A673 (cell line): Measurements from ENCODE around the gene PPP6R2. TPM values are rescaled to one million over a fixed set of nuclear protein-coding genes. Genes with fewer than 3 reads are reported as not detected.

Experiments used
- BruUV-seq: library from RNA; stranded (reverse); fragments of 400-500 nt; replicated peaks from 2 replicates; lab custom pipeline; 2021; lab: Mats Ljungman, UMichigan
- CTCF ChIA-PET: fragments of 300-600 bp; sonication (Branson Sonifier 250); formaldehyde crosslinking; loops from one replicate; lab custom pipeline; 2022; ENCODE audit warnings: antibody characterized with exemption; lab: Charles Lee
- POLR2A ChIA-PET: fragments of 300-600 bp; sonication (Branson Sonifier 250); formaldehyde crosslinking; loops from one replicate; lab custom pipeline; 2022; ENCODE audit warnings: antibody characterized with exemption; ENCODE audit not compliant: low non-redundant PET; lab: Charles Lee
- DNase-seq: peaks from one replicate; pipeline ENCODE4 v3.0.0-alpha.2; 2015; ENCODE audit warnings: low spot score
- H3K27ac ChIP-seq: fragments of 200-600 bp; sonication (generic); 2 replicates; pipeline ENCODE4 v1.5.1; 2016; ENCODE audit warnings: mixed run types, low read depth, mild to moderate bottlenecking, mixed read lengths, antibody characterized with exemption, low read length; ENCODE audit not compliant: poor library complexity, severe bottlenecking
- H3K27me3 ChIP-seq: fragments of 200-600 bp; sonication (generic); replicated peaks from 2 replicates; pipeline ENCODE4 v1.6.1; 2017; ENCODE audit warnings: mixed run types, low read depth, mild to moderate bottlenecking, mixed read lengths, antibody characterized with exemption, low read length; ENCODE audit not compliant: insufficient read depth, poor library complexity
- H3K36me3 ChIP-seq: fragments of 200-600 bp; sonication (generic); 2 replicates; pipeline ENCODE4 v1.6.1; 2016; ENCODE audit warnings: mixed run types, mild to moderate bottlenecking, mixed read lengths, antibody characterized with exemption, low read length; ENCODE audit not compliant: insufficient read depth, poor library complexity, severe bottlenecking
- H3K4me1 ChIP-seq: fragments of 200-600 bp; sonication (generic); 2 replicates; pipeline ENCODE4 v1.6.1; 2017; ENCODE audit warnings: mixed run types, mild to moderate bottlenecking, mixed read lengths, antibody characterized with exemption, low read length; ENCODE audit not compliant: insufficient read depth, poor library complexity, severe bottlenecking
- H3K4me3 ChIP-seq: fragments of 200-600 bp; sonication (generic); 2 replicates; pipeline ENCODE4 v1.5.1; 2016; ENCODE audit warnings: low read depth, mixed run types, mild to moderate bottlenecking, mixed read lengths, low read length; ENCODE audit not compliant: poor library complexity, severe bottlenecking
- H3K9me3 ChIP-seq: fragments of 200-600 bp; sonication (generic); 2 replicates; pipeline ENCODE4 v1.6.1; 2016; ENCODE audit warnings: mixed run types, low read depth, mild to moderate bottlenecking, mixed read lengths, antibody characterized with exemption, low read length; ENCODE audit not compliant: poor library complexity, severe bottlenecking
- EZH2 ChIP-seq: fragments of 200-600 bp; sonication (generic); IDR thresholded peaks from 2 replicates; pipeline ENCODE4 v1.6.1; 2017; ENCODE audit warnings: borderline replicate concordance, low read depth, mild to moderate bottlenecking, mixed read lengths, antibody characterized with exemption, low read length; ENCODE audit not compliant: poor library complexity, severe bottlenecking
- intact Hi-C: fragments of 100-400 bp; cut with micrococcal nuclease; formaldehyde crosslinking; loops from one replicate; pipeline ENCODE4 v1.10.0; 2022; ENCODE audit not compliant: unreplicated experiment
- total RNA-seq: library from RNA; stranded (reverse); gene quantifications from 2 replicates; pipeline ENCODE4 v1.2.3, GENCODE V29; 2021
- TF ChIP-seq, protein P1 (sequence below): fragments of 300-800, 200-600 bp; sonication (generic); conservative IDR thresholded peaks from 2 replicates; pipeline ENCODE4 v1.5.1; 2017; ENCODE audit warnings: low read depth, mild to moderate bottlenecking, antibody characterized with exemption, low read length, moderate library complexity, mixed read lengths

PPP6R2 gene
- total RNA-seq, 1 experiment from 2014 or later, result 64.6 TPM

DNA sequence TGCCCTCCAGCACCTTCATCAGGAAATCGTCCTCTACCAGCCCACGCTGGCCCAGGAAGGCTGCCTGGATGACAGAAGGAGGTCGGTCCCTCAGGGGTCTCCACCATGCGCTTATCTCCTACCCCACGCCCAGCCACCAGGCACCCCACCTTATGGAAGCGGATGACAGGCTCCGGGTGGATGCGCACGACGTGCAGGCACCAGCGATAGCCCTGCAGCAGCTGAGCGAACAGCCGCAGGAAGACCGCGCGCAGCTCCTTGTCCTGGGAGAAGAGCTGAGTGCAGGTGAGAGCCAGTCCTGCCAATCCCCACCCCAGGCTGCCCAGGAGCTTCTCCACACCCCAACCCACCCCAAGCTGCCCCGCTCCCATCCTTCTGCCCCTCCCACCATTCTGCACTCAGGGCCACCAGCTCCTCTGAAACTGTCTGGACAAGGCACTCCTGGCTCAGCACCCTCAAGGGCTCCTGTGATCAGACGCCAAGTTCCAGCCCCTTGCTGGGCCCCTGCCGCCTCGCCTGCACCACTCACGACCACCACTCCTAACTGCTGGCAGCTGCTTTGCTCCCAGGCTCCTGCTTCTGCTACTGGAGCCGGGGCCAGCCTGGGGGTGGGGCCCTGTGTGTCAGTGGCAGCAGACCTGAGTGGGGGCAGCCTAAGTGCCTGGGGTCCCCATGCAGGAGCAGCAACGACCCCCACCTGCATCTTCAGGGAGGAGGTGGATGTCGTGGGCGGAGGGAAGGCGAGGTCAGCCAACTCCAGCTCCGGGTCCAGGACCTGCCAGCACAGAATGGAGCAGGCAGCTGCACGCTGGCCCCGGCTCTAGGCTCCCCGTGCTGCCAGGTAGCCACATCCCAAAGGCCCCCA lies 122.2 kb downstream of the PPP6R2 start:
- no TSS peak for BruUV-seq
- H3K36me3 ChIP-seq, result peaks cover 56% of the 10 kb centered on the region
- intact Hi-C loops, result no loop called here
- no peak overlapping the region for H3K4me3 ChIP-seq
- no peaks in the 10 kb centered on the region for H3K9me3 ChIP-seq
- POLR2A ChIA-PET, result no interaction called here
- H3K27ac ChIP-seq, result no peak overlapping the region
- TF ChIP-seq, protein P1, sequence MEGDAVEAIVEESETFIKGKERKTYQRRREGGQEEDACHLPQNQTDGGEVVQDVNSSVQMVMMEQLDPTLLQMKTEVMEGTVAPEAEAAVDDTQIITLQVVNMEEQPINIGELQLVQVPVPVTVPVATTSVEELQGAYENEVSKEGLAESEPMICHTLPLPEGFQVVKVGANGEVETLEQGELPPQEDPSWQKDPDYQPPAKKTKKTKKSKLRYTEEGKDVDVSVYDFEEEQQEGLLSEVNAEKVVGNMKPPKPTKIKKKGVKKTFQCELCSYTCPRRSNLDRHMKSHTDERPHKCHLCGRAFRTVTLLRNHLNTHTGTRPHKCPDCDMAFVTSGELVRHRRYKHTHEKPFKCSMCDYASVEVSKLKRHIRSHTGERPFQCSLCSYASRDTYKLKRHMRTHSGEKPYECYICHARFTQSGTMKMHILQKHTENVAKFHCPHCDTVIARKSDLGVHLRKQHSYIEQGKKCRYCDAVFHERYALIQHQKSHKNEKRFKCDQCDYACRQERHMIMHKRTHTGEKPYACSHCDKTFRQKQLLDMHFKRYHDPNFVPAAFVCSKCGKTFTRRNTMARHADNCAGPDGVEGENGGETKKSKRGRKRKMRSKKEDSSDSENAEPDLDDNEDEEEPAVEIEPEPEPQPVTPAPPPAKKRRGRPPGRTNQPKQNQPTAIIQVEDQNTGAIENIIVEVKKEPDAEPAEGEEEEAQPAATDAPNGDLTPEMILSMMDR, result no peak
- TF ChIP-seq EZH2, result no peak
- H3K4me1 ChIP-seq, result peaks cover 11% of the 10 kb centered on the region
- CTCF ChIA-PET, result no interaction called here
- H3K27me3 ChIP-seq, result no peaks in the 10 kb centered on the region
- no peak for DNase-seq

DNA sequence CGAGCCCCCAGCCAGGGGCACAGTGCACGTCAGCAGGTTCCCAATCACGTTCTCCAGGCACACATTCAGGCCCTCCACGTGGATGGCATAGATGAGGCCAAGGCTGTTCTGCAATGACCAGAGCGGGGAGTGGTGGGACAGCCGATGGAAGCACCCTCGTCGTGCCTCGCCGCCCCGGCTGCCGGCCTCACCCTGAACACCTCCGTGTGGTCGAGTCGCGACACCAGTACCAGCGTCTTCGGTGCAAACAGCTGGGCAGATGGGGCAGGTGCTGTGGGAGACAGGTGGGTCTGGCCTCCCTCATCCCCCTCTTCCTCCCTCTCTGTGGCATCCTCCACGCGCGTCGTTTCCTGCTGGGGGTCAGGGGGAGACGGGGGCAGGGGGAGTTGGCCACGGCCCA lies 124.2 kb downstream of the PPP6R2 start:
- H3K4me3 ChIP-seq, result no peak overlapping the region

DNA sequence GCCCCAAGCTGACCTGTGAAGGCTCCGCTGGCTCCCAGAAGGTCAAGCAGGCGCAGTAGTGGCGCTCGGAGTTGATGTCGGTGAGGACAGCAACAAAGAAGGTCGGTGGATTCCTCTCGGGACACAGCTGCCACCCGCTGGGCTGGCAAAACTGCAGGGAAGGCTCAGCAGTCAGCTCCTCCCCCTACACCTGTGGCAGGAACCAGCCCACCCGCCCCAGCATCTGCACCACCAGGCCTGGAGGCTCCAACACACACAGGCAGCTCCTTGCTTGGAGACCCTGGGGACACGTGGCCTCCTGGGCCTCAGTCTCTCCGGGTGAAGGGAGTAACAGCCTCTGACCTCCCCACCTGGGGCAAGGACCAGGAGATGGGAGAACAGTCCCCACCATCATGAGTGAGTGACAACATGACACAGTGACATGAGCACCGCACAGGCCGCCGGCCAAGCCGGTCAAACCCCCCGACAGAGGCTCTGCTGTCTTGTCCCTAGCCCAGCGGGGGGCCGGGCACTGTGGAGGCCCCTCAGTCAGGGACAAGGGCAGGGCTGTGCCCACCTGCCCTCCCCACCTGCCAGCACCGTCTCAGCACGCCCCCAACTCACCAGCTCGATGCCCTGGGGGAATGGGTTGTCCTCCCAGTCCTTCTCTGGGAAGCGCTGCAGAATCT lies 124.8 kb downstream of the PPP6R2 start:
- H3K27ac ChIP-seq, result no peak overlapping the region
- intact Hi-C loops, result no loop called here
- POLR2A ChIA-PET, result no interaction called here
- peaks cover 18% of the 10 kb centered on the region for H3K4me1 ChIP-seq
- peaks cover 41% of the 10 kb centered on the region for H3K36me3 ChIP-seq
- no TSS peak for BruUV-seq
- no peak for TF ChIP-seq EZH2
- TF ChIP-seq, protein P1, result no peak
- DNase-seq, result no peak
- CTCF ChIA-PET, result interaction anchor here (0.5 kb wide), 1 partner anchor 27 kb away, joined by 6 read pairs; no protein-coding TSS in a partner anchor
- H3K9me3 ChIP-seq, result no peaks in the 10 kb centered on the region
- no peak overlapping the region for H3K4me3 ChIP-seq
- no peaks in the 10 kb centered on the region for H3K27me3 ChIP-seq

More for the DNA sequence above, 124.2 kb downstream of the PPP6R2 start:
- no peak for TF ChIP-seq EZH2
- TF ChIP-seq, protein P1, result no peak
- Histone ChIP-seq H3K36me3 (peaks cover 41% of the 10 kb centered on the region), H3K27me3 (no peaks in the 10 kb centered on the region), H3K27ac (no peak overlapping the region), H3K4me1 (peaks cover 17% of the 10 kb centered on the region), H3K9me3 (no peaks in the 10 kb centered on the region)
- DNase-seq, result no peak
- ChIA-PET POLR2A (interaction anchor here (0.6 kb wide), 1 partner anchor 251 kb away, joined by 4 read pairs; no protein-coding TSS in a partner anchor), CTCF (interaction anchor here (0.5 kb wide), 1 partner anchor 27 kb away, joined by 6 read pairs; no protein-coding TSS in a partner anchor)
- intact Hi-C loops, result no loop called here
- no TSS peak for BruUV-seq
